Activated effector memory CD4-positive, alpha-beta T cell treated with Interleukin-2 at 50 U/mL for 16 hours (primary cell): ENCODE data around the gene ABLIM3.

Source experiments
- DNase-seq: peaks from one replicate; pipeline ENCODE4 v3.0.0-alpha.2; 2020

The ABLIM3 gene

DNA sequence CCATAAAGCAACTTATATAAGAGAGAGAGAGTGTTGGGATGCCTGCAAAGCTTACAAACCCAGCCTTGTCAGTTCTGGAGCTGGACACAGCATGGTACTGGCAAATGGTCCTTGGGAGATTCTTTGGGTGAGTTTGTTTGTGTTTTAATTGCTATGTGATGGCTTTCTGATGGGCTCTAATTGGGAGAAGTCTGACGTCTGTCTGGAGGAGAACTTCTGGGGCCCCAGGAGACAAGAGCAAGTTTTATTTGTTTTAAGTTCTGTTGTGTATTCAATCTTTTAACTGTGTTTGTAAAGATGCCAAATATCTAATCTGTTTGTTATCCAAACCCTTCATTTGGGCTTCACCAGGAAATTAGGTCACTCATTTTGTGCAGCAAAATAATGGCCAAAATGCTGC lies 80.0 kb downstream of the ABLIM3 start:
- DNase-seq: no peak

DNA sequence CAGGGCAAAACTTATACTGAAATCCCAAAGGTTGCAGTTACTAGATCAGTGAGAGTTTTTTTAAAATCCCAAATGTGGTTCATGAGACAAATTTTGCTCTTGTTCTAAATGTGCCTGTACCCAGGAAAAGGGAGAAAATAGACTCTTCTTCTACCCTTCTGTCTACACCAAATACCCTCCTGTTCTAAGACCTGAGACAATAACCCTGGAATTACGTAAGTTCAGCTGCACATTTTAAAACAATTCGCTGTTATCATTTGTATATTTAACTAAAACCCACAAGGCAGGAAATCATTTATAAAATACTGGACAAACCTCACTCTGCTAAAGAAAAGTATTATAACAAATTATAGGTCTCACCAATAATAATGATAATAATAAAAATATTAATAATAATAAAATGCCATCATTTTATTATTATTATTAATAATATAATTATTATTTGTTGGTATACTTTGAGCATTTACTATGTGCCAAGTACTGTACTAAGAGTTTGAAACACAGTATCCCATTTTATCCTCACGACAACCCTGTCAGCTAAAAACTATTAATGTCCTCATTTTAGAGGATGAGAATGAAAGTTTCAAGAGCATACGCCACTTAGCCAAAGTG lies 80.5 kb downstream of the ABLIM3 start:
- no peak for DNase-seq

GRCh38 chr5:149223081-149223848 lies 82.0 kb downstream of the ABLIM3 start:
- no peak for DNase-seq

- DNase-seq: no peak
Observed at GRCh38 chr5:149224282-149224681, 83.0 kb downstream of the ABLIM3 start.

- no peak for DNase-seq
Observed at GRCh38 chr5:149227168-149227826, 86.0 kb downstream of the ABLIM3 start.

GRCh38 chr5:149228618-149229297 lies 87.5 kb downstream of the ABLIM3 start:
- DNase-seq: no peak

DNA sequence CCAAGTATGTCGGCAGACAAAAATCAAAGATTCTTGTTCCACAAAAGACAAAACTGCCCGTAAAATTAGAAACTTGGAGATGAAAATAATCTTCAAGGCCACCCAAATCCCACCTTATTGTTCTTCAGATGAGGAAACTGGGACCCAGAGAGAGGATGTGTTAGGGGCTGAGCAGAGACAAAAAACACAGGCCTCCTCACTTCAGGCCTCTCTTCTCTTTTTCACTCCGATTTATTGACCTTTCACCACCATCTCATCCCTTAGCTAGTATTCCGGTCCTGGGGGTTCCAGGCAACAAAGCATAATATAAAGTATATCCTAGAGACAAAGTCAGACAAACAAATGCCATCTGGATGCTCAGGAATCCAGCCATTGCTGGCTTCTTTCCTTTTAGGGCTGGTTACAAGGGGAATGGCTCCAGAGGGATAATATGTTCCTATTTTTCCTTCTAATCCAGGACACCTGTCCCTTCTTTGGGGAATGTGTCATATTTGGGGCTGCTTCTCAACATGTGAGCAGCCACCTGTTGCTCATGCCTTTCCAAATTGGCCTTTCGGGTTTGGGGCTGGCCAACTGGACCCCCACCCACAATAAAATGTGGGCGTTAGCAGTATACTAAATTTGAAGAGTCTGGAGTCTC lies 88.1 kb downstream of the ABLIM3 start:
- no peak for DNase-seq

GRCh38 chr5:149235841-149236240 lies 94.5 kb downstream of the ABLIM3 start:
- DNase-seq: no peak

GRCh38 chr5:149237662-149238061 lies 96.4 kb downstream of the ABLIM3 start:
- DNase-seq: no peak

DNA sequence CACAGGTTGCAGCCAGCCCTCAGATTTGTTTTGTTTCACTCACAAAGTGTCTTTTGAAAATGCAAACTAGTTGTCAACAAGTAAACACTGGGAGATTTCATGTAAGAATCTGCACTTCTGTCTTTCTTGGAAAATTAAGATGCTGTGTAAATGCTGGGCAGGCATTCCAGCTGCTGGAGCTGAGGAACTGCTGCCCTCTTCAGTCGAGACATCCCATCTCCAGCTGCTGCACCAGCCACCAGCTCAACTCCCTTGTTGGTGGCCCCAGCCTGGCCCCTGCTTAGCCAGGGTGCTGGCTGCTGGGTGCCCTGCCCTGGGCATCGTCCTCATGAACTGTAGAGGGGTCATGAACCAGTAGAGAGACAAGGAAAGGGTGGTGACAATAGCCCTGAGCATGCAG lies 97.2 kb downstream of the ABLIM3 start:
- DNase-seq: no peak

- DNase-seq: no peak
Observed at GRCh38 chr5:149239917-149240316, 98.6 kb downstream of the ABLIM3 start.

GRCh38 chr5:149240354-149240998 lies 99.2 kb downstream of the ABLIM3 start:
- peak; percentile 81 for DNase-seq

- DNase-seq: no peak
Observed at GRCh38 chr5:149242339-149242738, 101.0 kb downstream of the ABLIM3 start.

- DNase-seq: no peak
Observed at GRCh38 chr5:149246906-149247305, 105.6 kb downstream of the ABLIM3 start.

- no peak for DNase-seq
Observed at GRCh38 chr5:149247726-149248125, 106.4 kb downstream of the ABLIM3 start.

DNA sequence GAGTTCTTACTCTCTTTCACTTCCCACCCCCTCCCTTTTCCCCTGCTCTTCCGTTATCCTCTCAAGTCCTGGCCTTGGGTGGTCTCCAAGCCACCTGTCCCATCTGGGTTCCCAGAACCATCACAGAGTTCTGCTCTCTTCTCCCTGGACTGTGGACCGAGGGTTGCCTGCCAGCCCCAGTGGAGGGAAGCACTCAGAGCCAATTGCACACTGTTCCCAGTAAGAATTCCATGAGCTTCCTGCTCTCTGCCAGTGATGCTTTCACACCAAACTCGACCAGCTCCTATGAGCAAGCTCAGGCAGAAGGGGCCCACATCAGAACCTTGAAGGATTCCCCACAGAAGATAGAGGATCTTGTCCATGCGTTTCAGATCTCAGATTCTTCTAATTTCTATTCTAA lies 110.3 kb downstream of the ABLIM3 start:
- DNase-seq: no peak

DNA sequence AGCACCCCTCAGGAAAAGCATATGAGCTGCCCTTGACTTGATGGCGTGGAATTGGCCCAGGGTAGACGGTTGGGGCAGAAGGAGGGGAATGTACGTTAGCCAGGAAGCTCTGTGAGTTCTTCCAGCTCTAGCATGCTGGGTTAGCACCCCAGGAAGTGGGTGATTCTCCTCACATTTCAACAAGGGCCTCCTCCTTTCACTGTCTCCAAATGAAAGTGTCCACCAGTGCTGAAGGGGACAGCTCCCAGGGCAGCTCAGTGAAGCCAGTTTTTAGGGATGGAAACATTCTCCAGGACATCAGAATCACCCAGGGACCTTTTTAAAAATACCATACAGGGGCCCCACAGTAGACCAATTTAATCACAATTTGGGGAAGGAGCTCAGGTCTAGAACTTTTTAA lies 113.2 kb downstream of the ABLIM3 start:
- no peak for DNase-seq

DNA sequence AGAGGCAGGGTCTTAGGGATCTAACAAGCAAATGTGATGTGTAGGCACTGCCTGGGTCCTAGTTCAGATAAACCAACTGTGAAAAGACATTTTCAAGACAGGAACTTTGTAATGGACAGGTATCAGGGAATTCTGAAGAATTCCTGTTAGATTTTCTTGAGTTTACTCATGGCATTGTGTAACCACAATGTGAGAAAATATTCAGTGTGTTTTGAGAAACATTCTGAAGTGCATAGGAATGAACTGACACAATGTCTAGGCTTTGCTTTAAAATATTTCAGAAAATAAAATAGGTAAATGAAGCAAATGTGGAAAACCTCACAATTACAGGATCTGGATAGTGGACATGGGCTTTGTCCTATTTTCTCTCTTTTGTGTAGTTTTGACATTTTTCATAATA lies 115.2 kb downstream of the ABLIM3 start:
- DNase-seq: no peak

- DNase-seq: no peak
Observed at GRCh38 chr5:149257131-149257530, 115.8 kb downstream of the ABLIM3 start.

DNA sequence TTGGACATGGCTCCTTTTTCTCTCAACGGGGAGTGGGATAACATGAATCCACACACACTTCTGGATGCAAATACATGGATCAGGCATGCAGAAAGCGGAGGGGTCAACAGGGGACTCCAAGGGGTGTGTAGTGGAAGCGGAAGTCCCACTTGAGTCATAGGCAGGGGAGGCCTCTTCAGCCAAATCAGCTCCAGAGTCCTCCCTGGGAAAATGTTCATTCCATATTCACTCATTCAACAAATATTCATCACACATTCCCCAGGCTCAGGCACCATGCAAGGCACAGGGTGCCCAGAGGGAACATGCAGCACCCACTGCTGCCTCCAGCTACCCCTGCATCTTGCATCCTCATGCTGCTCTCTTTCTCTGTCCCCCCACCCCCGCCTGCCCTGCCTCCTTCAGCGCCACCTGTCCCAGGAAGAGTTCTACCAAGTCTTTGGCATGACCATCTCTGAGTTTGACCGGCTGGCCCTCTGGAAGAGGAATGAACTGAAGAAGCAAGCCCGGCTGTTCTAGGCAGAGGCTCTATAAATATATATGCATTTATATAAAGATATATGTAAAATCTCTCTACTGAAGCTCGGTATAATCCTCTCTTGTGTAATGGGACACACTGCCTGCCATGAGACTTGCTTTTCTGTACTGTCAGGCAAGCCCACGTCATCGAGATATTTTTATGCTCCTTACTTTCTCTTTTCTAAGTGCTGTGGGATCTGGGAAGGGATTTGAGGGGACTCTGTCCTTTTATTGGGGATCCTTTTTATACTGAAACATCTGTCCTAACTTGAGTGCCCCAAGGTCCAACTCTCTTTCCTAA lies 116.8 kb downstream of the ABLIM3 start:
- no peak for DNase-seq

DNA sequence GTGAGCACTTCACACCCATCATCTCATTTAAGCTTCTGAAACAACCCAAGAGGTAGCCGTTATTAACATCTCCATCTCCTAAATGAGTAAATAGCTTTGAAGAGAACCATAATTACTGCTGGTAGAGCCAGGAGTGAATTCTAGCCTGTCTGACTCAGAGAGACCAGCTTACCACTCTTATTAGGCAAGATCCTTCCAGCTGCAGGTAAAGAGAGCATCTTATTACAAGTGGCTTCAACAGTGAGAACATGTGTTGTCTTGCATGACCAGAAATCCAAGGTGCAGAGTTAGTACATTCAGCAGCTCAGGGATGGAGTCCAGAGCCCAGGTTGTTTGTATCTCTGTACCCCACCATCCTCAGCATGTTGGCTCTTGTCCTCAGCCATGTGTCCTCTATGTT lies 119.5 kb downstream of the ABLIM3 start:
- DNase-seq: no peak

- no peak for DNase-seq
Observed at GRCh38 chr5:149261246-149261645, 120.0 kb downstream of the ABLIM3 start.
